ENCODE measurements around the gene PPP1CA. TPM values are rescaled to one million over a fixed set of nuclear protein-coding genes. Genes with fewer than 3 reads are reported as not detected.

Gene PPP1CA
- total RNA-seq, 2 experiments from 2014 or later = 308 to 323 TPM

- POLR2A ChIA-PET = interaction anchor here (0.8 to 5.6 kb wide), 12 partner anchors 8 to 49 kb away, joined by 3 to 79 read pairs (median 16); partner anchors contain the start of genes AIP, PPP1CA, RPS6KB2 and TBC1D10C
- CTCF ChIA-PET = interaction anchor here (0.8 to 3.0 kb wide), 10 partner anchors 8 to 69 kb away, joined by 3 to 16 read pairs (median 4); partner anchors contain the start of genes PITPNM1, PPP1CA, RPS6KB2 and TMEM134
Measured at GRCh38 chr11:67436459-67437081, 34.9 kb upstream of the PPP1CA start.

GRCh38 chr11:67435727-67436458 lies 34.2 kb upstream of the PPP1CA start:
- POLR2A ChIA-PET = interaction anchor here (1.2 to 5.6 kb wide), 8 partner anchors 9 to 50 kb away, joined by 7 to 79 read pairs (median 20); partner anchors contain the start of genes AIP, PPP1CA and TBC1D10C
- CTCF ChIA-PET = interaction anchor here (0.8 to 3.0 kb wide), 7 partner anchors 7 to 70 kb away, joined by 3 to 16 read pairs (median 6); partner anchors contain the start of genes PITPNM1, PPP1CA, RPS6KB2 and TMEM134

GRCh38 chr11:67435031-67435726 lies 33.5 kb upstream of the PPP1CA start:
- ChIA-PET CTCF (interaction anchor here (1.1 to 3.0 kb wide), 4 partner anchors 15 to 53 kb away, joined by 3 to 16 read pairs (median 4); partner anchors contain the start of gene PPP1CA), POLR2A (interaction anchor here (1.0 to 5.6 kb wide), 6 partner anchors 10 to 70 kb away, joined by 3 to 79 read pairs (median 17); partner anchors contain the start of genes AIP, PITPNM1 and TBC1D10C)

- ChIA-PET CTCF (interaction anchor here (0.6 to 1.7 kb wide), 5 partner anchors 14 to 71 kb away, joined by 3 to 5 read pairs (median 5); partner anchors contain the start of genes PITPNM1 and PPP1CA), POLR2A (interaction anchor here (0.7 to 5.6 kb wide), 6 partner anchors 10 to 71 kb away, joined by 3 to 79 read pairs (median 3); partner anchors contain the start of genes AIP and PITPNM1)
Measured at GRCh38 chr11:67434395-67434881, 32.8 kb upstream of the PPP1CA start.

- ChIA-PET POLR2A (interaction anchor here (0.6 to 5.6 kb wide), 10 partner anchors 11 to 72 kb away, joined by 3 to 79 read pairs (median 3); partner anchors contain the start of genes AIP and PITPNM1), CTCF (interaction anchor here (0.6 to 1.7 kb wide), 7 partner anchors 8 to 72 kb away, joined by 3 to 5 read pairs (median 4); partner anchors contain the start of genes PITPNM1 and PPP1CA)
Measured at GRCh38 chr11:67433536-67434394, 32.1 kb upstream of the PPP1CA start.

- CTCF ChIA-PET = interaction anchor here (0.9 to 1.4 kb wide), 3 partner anchors 8 to 26 kb away, joined by 3 read pairs; no protein-coding TSS in a partner anchor
- POLR2A ChIA-PET = interaction anchor here (0.6 to 1.2 kb wide), 4 partner anchors 12 to 54 kb away, joined by 3 to 6 read pairs (median 3); no protein-coding TSS in a partner anchor
Measured at GRCh38 chr11:67432655-67433349, 31.1 kb upstream of the PPP1CA start.

- ChIA-PET CTCF (interaction anchor here (0.7 to 0.9 kb wide), 2 partner anchors 25 to 30 kb away, joined by 3 to 4 read pairs; partner anchors contain the start of gene PPP1CA), POLR2A (interaction anchor here (1.0 kb wide), 1 partner anchor 12 kb away, joined by 5 read pairs; no protein-coding TSS in a partner anchor)
Measured at GRCh38 chr11:67431346-67432249, 29.9 kb upstream of the PPP1CA start.

- POLR2A ChIA-PET = interaction anchor here (2.6 kb wide), 1 partner anchor 9 kb away, joined by 27 read pairs; the partner anchor contains the start of gene PTPRCAP
- CTCF ChIA-PET = interaction anchor here (2.5 kb wide), 1 partner anchor 7 kb away, joined by 14 read pairs; the partner anchor contains the start of gene PTPRCAP
Measured at GRCh38 chr11:67429722-67430121, 28.1 kb upstream of the PPP1CA start.

- ChIA-PET CTCF (interaction anchor here (2.5 kb wide), 1 partner anchor 8 kb away, joined by 14 read pairs; the partner anchor contains the start of gene PTPRCAP), POLR2A (interaction anchor here (0.7 to 2.6 kb wide), 6 partner anchors 9 to 27 kb away, joined by 3 to 27 read pairs (median 8); partner anchors contain the start of genes PPP1CA, PTPRCAP and TBC1D10C)
Measured at GRCh38 chr11:67429038-67429668, 27.5 kb upstream of the PPP1CA start.

GRCh38 chr11:67428052-67429001 lies 26.7 kb upstream of the PPP1CA start, which contains the start of gene RPS6KB2:
Gene RPS6KB2 (plus strand): TSS chr11:67428494. CDS start chr11:67428546, 52 bp downstream.
- ChIA-PET POLR2A (interaction anchor here (0.7 to 2.6 kb wide), 7 partner anchors 8 to 27 kb away, joined by 3 to 27 read pairs (median 5); partner anchors contain the start of genes PPP1CA, PTPRCAP and TBC1D10C), CTCF (interaction anchor here (1.0 to 2.5 kb wide), 2 partner anchors 9 to 27 kb away, joined by 3 to 14 read pairs; partner anchors contain the start of genes PPP1CA and PTPRCAP)

GRCh38 chr11:67427364-67427859 lies 25.8 kb upstream of the PPP1CA start:
- ChIA-PET CTCF (interaction anchor here (1.0 to 2.5 kb wide), 2 partner anchors 10 to 26 kb away, joined by 3 to 14 read pairs; partner anchors contain the start of genes PPP1CA and PTPRCAP), POLR2A (interaction anchor here (1.0 to 2.6 kb wide), 3 partner anchors 11 to 23 kb away, joined by 3 to 27 read pairs (median 12); partner anchors contain the start of genes PTPRCAP and TBC1D10C)

GRCh38 chr11:67423891-67424613 lies 22.4 kb upstream of the PPP1CA start:
- CTCF ChIA-PET = no interaction called here
- POLR2A ChIA-PET = no interaction called here

GRCh38 chr11:67423466-67423865 lies 21.8 kb upstream of the PPP1CA start:
- CTCF ChIA-PET = no interaction called here
- POLR2A ChIA-PET = no interaction called here

All from activated CD8-positive, alpha-beta memory T cell treated with anti-CD3 and anti-CD28 coated beads for 36 hours (primary cell).